Activated B cell treated with CpG ODN at 0.5 μM for 24 hours (primary cell): ENCODE results near the gene RDH13. TPM values are rescaled to one million over a fixed set of nuclear protein-coding genes. Genes with fewer than 3 reads are reported as not detected.

ENCODE experiments used
- ATAC-seq: fragments of 200-7000 bp; cut with Tn5 transposase; one replicate; pipeline ENCODE4 v1.10.0; 2021; ENCODE audit warnings: low read depth, mild to moderate bottlenecking, moderate library complexity
- CTCF ChIA-PET: fragments of 350-600 bp; sonication (Branson Sonifier 250); formaldehyde crosslinking; loops from one replicate; lab custom pipeline; 2021; ENCODE audit warnings: antibody characterized with exemption; lab: Charles Lee
- POLR2A ChIA-PET: fragments of 350-600 bp; sonication (Branson Sonifier 250); formaldehyde crosslinking; loops from one replicate; lab custom pipeline; 2021; ENCODE audit warnings: antibody characterized with exemption; lab: Charles Lee
- DNase-seq: peaks from one replicate; pipeline ENCODE4 v3.0.0; 2022
- H3K27ac Mint-ChIP-seq: one replicate; pipeline ENCODE4 v1.8.0; 2020; ENCODE audit warnings: mixed read lengths
- H3K27me3 Mint-ChIP-seq: one replicate; pipeline ENCODE4 v1.8.0; 2021; ENCODE audit warnings: mixed read lengths
- H3K36me3 Mint-ChIP-seq: one replicate; pipeline ENCODE4 v1.8.0; 2021; ENCODE audit warnings: low read depth, mixed read lengths
- H3K4me1 Mint-ChIP-seq: one replicate; pipeline ENCODE4 v1.8.0; 2021; ENCODE audit warnings: mixed read lengths
- H3K4me3 Mint-ChIP-seq: one replicate; pipeline ENCODE4 v1.8.0; 2020; ENCODE audit warnings: mild to moderate bottlenecking, mixed read lengths
- H3K9me3 Mint-ChIP-seq: one replicate; pipeline ENCODE4 v1.8.0; 2020; ENCODE audit warnings: mixed read lengths
- intact Hi-C: fragments of 100-400 bp; cut with micrococcal nuclease; formaldehyde crosslinking; loops from one replicate; pipeline ENCODE4 v1.15.1; 2024
- total RNA-seq: library from RNA; stranded (reverse); gene quantifications from 2 replicates; pipeline ENCODE4 v1.2.3, GENCODE V29; 2022
- TF ChIP-seq, protein P1 (sequence below): fragments of 200-600 bp; IDR thresholded peaks from one replicate; pipeline ENCODE4 v1.8.0; 2022; ENCODE audit warnings: antibody characterized with exemption, mild to moderate bottlenecking

The RDH13 gene
- total RNA-seq, 1 donor from 2014 or later: 12.4 TPM

DNA sequence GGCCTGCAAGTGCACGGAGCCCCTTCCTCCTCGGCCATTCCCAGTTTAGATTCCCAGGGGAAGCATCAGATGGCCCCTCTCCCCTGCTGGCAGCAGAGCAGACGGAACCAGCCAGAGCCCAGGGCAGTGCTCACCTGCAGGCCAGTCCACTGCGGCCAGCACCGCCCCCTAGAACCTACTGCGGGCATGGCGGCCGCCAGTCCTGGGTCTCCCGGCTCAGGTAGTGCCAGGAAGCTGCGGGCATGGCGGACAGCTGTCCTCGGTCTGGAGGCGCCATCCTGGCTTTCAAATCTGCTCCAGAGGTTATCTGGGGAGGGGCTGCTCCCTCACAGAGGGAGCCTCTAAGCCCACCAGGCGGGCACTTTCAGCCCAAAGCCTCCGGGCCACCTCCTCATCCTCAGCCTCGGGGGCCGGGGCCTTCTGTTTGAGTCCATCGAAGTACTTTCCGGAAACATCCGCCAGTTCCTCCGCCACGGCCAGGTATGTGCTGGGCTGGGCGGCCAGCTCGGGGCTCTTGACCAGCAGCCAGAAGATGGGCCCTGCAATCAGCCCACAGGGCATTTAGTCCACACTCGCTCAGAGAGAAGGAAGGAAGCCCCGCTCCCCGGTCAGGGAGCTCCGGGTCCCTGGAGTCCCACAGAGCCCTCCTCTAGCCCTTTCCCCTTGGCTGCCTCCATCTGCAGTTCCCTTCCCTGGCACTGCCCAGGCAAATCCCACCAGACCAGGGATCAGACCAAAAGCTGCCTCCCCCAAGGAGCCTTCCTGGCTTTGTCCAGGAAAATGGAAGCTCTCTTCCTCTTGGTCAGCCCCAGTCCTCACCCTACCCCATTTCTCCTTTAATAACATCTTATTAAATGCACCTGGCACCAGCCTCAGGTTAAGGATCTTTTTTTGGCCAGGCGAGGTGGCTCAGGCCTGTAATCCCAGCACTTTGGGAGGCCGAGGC, 17.9 kb downstream of the RDH13 start:
- H3K27ac Mint-ChIP-seq: no peak overlapping the region
- H3K4me3 Mint-ChIP-seq: no peak overlapping the region
- CTCF ChIA-PET: no interaction called here

DNA sequence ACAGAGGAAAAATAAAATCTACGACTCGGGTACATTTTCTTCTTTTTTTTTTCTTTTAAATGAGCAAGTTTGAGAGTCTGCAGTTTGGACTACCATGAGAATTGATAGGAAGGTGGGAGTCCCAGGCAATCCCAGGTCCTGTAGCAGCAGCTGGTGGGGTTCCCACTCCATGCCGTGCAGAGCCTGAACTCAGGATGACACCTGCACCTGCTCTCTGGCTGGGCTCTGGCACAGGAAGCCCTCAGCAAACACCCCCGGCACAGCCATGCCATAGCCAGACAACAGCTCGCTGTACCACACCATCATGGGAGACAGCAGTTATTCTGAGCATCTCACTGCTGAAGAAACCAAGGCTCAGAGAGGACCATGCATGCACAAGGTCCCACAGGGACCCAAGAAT, 18.7 kb downstream of the RDH13 start:
- CTCF ChIA-PET: no interaction called here
- POLR2A ChIA-PET: no interaction called here

More for the DNA sequence above, 17.9 kb downstream of the RDH13 start:
- peaks cover 54% of the 10 kb centered on the region for H3K36me3 Mint-ChIP-seq
- TF ChIP-seq, protein P1, sequence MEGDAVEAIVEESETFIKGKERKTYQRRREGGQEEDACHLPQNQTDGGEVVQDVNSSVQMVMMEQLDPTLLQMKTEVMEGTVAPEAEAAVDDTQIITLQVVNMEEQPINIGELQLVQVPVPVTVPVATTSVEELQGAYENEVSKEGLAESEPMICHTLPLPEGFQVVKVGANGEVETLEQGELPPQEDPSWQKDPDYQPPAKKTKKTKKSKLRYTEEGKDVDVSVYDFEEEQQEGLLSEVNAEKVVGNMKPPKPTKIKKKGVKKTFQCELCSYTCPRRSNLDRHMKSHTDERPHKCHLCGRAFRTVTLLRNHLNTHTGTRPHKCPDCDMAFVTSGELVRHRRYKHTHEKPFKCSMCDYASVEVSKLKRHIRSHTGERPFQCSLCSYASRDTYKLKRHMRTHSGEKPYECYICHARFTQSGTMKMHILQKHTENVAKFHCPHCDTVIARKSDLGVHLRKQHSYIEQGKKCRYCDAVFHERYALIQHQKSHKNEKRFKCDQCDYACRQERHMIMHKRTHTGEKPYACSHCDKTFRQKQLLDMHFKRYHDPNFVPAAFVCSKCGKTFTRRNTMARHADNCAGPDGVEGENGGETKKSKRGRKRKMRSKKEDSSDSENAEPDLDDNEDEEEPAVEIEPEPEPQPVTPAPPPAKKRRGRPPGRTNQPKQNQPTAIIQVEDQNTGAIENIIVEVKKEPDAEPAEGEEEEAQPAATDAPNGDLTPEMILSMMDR: no peak
- no peaks in the 10 kb centered on the region for H3K27me3 Mint-ChIP-seq
- POLR2A ChIA-PET: no interaction called here
- ATAC-seq: no peak
- intact Hi-C loops: no loop called here
- H3K9me3 Mint-ChIP-seq: no peaks in the 10 kb centered on the region
- DNase-seq: no peak
- peaks cover 10% of the 10 kb centered on the region for H3K4me1 Mint-ChIP-seq

DNA sequence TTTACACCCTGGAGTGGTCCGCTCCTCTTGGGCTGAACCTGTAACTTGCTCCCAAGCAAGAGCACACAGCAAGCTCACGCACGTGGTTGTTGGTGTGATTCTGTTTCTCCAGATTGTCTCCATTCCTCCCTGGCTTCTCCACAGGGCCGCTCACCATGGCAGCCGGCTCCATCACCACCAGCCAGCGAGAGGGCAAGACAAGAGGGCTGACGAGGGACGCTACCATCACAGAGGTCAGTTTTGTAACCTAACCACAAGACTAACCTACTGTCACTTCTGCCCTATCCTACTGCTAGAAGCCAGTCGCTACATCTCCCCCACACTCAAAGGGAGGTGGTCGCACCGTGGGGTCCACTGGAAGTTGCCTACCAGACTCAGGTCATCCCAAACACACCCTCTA, 20.3 kb downstream of the RDH13 start:
- Mint-ChIP-seq H3K4me1 (peaks cover 10% of the 10 kb centered on the region), H3K36me3 (peaks cover 40% of the 10 kb centered on the region), H3K27me3 (no peaks in the 10 kb centered on the region), H3K4me3 (no peak overlapping the region), H3K9me3 (no peaks in the 10 kb centered on the region), H3K27ac (no peak overlapping the region)
- ChIA-PET CTCF (no interaction called here), POLR2A (no interaction called here)
- ATAC-seq (no peak), DNase-seq (no peak)
- TF ChIP-seq, protein P1: no peak
- intact Hi-C loops: no loop called here

More for the DNA sequence above, 18.7 kb downstream of the RDH13 start:
- TF ChIP-seq, protein P1: no peak
- intact Hi-C loops: no loop called here
- no peak for DNase-seq
- Mint-ChIP-seq H3K9me3 (no peaks in the 10 kb centered on the region), H3K36me3 (peaks cover 52% of the 10 kb centered on the region), H3K27me3 (no peaks in the 10 kb centered on the region), H3K4me3 (no peak overlapping the region), H3K27ac (no peak overlapping the region), H3K4me1 (peaks cover 10% of the 10 kb centered on the region)
- ATAC-seq: no peak

DNA sequence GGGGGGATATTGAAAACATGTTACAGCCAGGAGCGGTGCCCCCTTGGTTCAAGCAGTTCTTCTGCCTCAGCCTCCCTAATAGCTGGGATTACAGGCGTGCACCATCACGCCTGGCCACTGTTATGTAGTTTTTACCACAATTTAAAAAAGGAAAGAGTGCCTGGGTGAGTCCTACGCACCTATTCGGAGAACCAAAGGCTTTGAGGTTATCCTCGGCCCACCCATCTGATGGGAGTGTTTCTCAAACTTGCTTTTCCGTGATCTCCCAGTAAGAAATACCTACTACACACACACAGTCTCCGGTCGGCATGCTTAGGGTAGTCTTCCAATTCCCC, 20.6 kb downstream of the RDH13 start:
- TF ChIP-seq, protein P1: no peak
- Mint-ChIP-seq H3K4me1 (peaks cover 10% of the 10 kb centered on the region), H3K27ac (no peak overlapping the region), H3K4me3 (no peak overlapping the region), H3K27me3 (no peaks in the 10 kb centered on the region), H3K36me3 (peaks cover 36% of the 10 kb centered on the region), H3K9me3 (no peaks in the 10 kb centered on the region)
- ChIA-PET POLR2A (no interaction called here), CTCF (no interaction called here)
- intact Hi-C loops: no loop called here
- no peak for ATAC-seq
- DNase-seq: no peak

DNA sequence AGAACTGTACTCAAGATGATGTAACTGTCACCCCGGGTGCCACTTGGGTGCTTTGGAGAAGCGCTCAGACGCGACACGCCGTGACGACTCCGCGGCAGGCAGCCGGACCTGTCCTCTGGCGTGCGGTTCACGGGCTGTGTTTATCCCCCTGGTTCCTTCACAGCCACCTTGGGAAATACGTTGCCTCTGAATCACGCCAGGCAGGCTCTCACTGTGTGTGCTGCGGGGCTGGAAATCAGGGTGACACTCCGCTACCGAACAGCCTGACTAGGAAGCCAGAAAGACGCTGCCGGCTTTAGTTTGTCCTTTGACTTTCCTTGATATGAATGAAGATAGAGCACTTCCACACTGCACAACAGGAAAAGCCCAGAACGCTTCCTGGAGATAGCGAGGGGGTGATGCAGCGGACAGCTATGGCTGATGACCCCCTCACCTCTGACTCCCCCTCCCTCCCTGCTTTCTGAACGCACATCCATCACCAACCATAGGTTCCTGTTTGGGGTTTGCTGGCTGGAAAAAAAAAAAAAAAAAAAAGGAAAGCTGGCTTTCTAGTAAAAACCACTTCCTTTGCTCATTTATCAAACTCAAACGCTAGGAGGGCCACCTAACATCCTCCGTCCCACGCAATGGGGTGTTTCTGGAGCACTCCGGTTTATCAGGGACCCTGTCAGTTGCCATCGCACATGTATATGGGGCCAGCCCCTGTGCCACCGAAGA, 21.2 kb downstream of the RDH13 start:
- ChIA-PET POLR2A (no interaction called here), CTCF (no interaction called here)
- intact Hi-C loops: no loop called here
- Mint-ChIP-seq H3K36me3 (peaks cover 32% of the 10 kb centered on the region), H3K27ac (no peak overlapping the region), H3K4me3 (no peak overlapping the region), H3K9me3 (no peaks in the 10 kb centered on the region), H3K4me1 (peaks cover 10% of the 10 kb centered on the region), H3K27me3 (no peaks in the 10 kb centered on the region)
- TF ChIP-seq, protein P1: no peak
- no peak for DNase-seq
- no peak for ATAC-seq
